Body of pancreas (tissue), 4 donors: ENCODE results near the gene MCTP1. TPM values are rescaled to one million over a fixed set of nuclear protein-coding genes. Genes with fewer than 3 reads are reported as not detected.

Source experiments
- ATAC-seq: fragments of 150-250 bp; one replicate; pipeline ENCODE4 v1.9.1; 2016
- DNase-seq, 4 donors: peaks; one replicate each; pipeline ENCODE4 v3.0.0-alpha.2; 2019
- H3K27ac ChIP-seq, 4 donors: fragments of 200-600 bp; sonication (generic); 1 replicate in 3 of 4; 2 replicates in 1 of 4; pipeline versions ENCODE4 v1.5.1 to v1.6.1; 2016 to 2019; ENCODE audit warnings: mild to moderate bottlenecking in 1 of 4, mixed read lengths in 1 of 4, moderate library complexity in 1 of 4
- H3K27me3 ChIP-seq, 2 donors: fragments of 200-600 bp; sonication (generic); one replicate each; pipeline ENCODE4 v1.6.0; 2016; ENCODE audit warnings: mild to moderate bottlenecking in 1 of 2
- H3K36me3 ChIP-seq, 2 donors: fragments of 200-600 bp; sonication (generic); replicated peaks in 1 of 2; 2 replicates each; pipeline ENCODE4 v1.5.1; 2016; ENCODE audit warnings: low read depth in 2 of 2; ENCODE audit not compliant: insufficient read depth in 1 of 2
- H3K4me1 ChIP-seq: fragments of 200-600 bp; sonication (generic); one replicate; pipeline ENCODE4 v1.6.0; 2016
- H3K4me3 ChIP-seq, 2 donors: fragments of 200-600 bp; sonication (generic); 1 replicate in 1 of 2; 2 replicates in 1 of 2; pipeline ENCODE4 v1.5.1; 2016 to 2019
- H3K9me3 ChIP-seq, 3 donors: fragments of 200-600 bp; sonication (generic); 1 replicate in 2 of 3; 2 replicates in 1 of 3; pipeline ENCODE4 v1.5.1; 2016
- POLR2A ChIP-seq, 3 donors: fragments of 450-650 bp; IDR thresholded peaks; one replicate each; pipeline ENCODE4 v1.6.1; 2016; ENCODE audit warnings: antibody characterized with exemption in 3 of 3, mild to moderate bottlenecking in 2 of 3
- WGBS, 2 donors: methylation state at CpG; one replicate each; pipeline ENCODE4 v1.1.5; 2017; 5-methylcytosine and 5-hydroxymethylcytosine counted together
- intact Hi-C: fragments of 100-400 bp; cut with DNase I; formaldehyde crosslinking; loops from one replicate; pipeline ENCODE4 v1.15.1; 2023
- total RNA-seq, 2 donors: library from RNA; depleted of rRNA; stranded (reverse); fragments of >200 nt; gene quantifications; one replicate each; pipeline ENCODE4 v1.1.0, GENCODE V29; 2016
- TF ChIP-seq, protein P1 (sequence below), 7 experiments: fragments of 450-650 bp in 4 of 7; fragments of 200-600 bp in 3 of 7; sonication (generic) in 3 of 7; IDR thresholded peaks; one replicate each; pipeline ENCODE4 v1.5.1; 2016 to 2019; ENCODE audit warnings: antibody characterized with exemption in 7 of 7

MCTP1 gene
- total RNA-seq, 2 donors from 2014 or later, result 3.6 to 8.8 TPM

DNA sequence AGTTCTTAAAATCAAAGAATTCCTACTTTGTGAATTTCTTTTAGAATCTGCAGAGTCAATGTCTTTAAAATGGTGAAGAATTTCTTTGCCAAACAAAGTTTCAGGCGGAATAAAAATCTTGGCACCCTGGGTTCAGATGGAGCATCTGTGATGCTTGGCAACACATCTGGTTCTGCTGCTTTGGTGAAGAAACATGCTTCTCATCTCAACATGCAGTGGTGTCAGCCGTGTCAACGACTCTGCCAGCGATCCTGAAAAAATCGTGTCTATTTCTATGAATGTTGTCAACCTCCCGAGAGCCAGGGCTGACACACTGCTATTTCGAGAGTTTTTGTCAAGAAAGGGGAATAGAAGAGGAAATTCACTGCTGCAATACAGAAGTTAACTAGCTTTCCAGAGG lies 514.9 kb downstream of the MCTP1 start:
- no peaks in the 10 kb centered on the region for H3K27me3 ChIP-seq
- TF ChIP-seq, protein P1, sequence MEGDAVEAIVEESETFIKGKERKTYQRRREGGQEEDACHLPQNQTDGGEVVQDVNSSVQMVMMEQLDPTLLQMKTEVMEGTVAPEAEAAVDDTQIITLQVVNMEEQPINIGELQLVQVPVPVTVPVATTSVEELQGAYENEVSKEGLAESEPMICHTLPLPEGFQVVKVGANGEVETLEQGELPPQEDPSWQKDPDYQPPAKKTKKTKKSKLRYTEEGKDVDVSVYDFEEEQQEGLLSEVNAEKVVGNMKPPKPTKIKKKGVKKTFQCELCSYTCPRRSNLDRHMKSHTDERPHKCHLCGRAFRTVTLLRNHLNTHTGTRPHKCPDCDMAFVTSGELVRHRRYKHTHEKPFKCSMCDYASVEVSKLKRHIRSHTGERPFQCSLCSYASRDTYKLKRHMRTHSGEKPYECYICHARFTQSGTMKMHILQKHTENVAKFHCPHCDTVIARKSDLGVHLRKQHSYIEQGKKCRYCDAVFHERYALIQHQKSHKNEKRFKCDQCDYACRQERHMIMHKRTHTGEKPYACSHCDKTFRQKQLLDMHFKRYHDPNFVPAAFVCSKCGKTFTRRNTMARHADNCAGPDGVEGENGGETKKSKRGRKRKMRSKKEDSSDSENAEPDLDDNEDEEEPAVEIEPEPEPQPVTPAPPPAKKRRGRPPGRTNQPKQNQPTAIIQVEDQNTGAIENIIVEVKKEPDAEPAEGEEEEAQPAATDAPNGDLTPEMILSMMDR (IDR thresholded peaks at IDR 0.05), result no peak
- TF ChIP-seq POLR2A (IDR thresholded peaks at IDR 0.05), result no peak
- no peak overlapping the region for H3K27ac ChIP-seq
- DNase-seq, result no peak
- intact Hi-C loops, result no loop called here
- no peak overlapping the region for H3K4me3 ChIP-seq
- 66 to 72% methylated on average over 7 of the region's 7 CpGs for WGBS, 2 donors
- no peaks in the 10 kb centered on the region for H3K4me1 ChIP-seq
- H3K36me3 ChIP-seq, result no peaks in the 10 kb centered on the region
- ATAC-seq, result no peak
- no peaks in the 10 kb centered on the region for H3K9me3 ChIP-seq

DNA sequence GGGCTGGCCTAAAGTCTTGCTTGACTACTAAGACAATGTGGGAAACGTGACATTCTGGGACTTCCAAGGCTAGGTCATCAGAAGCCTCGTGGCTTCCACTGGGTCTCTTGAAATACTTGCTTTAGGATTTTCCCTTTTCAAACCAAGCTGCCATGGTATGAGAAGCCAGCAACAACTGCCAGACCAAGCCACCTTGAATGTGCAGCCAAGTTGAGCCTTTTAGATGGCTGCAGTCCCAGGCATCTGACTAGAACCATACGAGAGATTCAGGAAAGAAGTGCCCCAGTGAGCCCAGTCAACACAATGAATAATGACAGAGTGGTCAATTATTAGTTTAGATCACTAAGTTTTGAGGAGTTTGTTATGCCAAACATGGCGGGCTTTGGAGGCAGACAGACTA lies 523.1 kb downstream of the MCTP1 start:
- DNase-seq (no peak), ATAC-seq (no peak)
- TF ChIP-seq, protein P1 (IDR thresholded peaks at IDR 0.05), result no peak
- TF ChIP-seq POLR2A (IDR thresholded peaks at IDR 0.05), result no peak
- no peak overlapping the region for H3K4me3 ChIP-seq
- H3K27me3 ChIP-seq, result no peaks in the 10 kb centered on the region
- no peaks in the 10 kb centered on the region for H3K9me3 ChIP-seq
- WGBS, 2 donors, result 64 to 68% methylated on average over 4 of the region's 4 CpGs
- intact Hi-C loops, result no loop called here
- H3K36me3 ChIP-seq, result no peaks in the 10 kb centered on the region
- no peaks in the 10 kb centered on the region for H3K4me1 ChIP-seq
- no peak overlapping the region for H3K27ac ChIP-seq

DNA sequence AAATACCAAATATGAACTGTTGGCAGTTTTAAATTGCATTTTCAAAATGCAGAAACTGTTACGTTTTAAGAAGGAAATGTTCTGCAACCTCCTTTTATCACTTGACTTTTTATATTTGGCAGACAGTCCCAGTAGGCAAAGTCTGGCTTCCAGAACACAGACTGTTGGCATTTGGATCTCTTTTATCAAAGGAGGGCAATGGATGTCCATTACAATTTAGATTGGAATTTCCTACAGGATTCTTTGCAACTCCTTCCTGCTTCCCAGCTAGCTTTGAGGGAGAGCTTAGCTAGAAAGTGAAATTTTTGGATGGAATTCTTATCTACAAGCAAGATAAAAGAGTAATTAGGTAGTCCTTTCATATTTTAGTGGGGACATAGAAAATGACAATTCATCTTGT lies 523.8 kb downstream of the MCTP1 start:
- no peak for TF ChIP-seq POLR2A (IDR thresholded peaks at IDR 0.05)
- TF ChIP-seq, protein P1 (IDR thresholded peaks at IDR 0.05), result no peak
- Histone ChIP-seq H3K27ac (no peak overlapping the region), H3K4me3 (no peak overlapping the region), H3K9me3 (no peaks in the 10 kb centered on the region), H3K36me3 (no peaks in the 10 kb centered on the region), H3K27me3 (no peaks in the 10 kb centered on the region), H3K4me1 (no peaks in the 10 kb centered on the region)
- WGBS, 2 donors, result 23 to 27% methylated on average over 1 of the region's 1 CpG
- ATAC-seq, result no peak
- no peak for DNase-seq
- intact Hi-C loops, result no loop called here

- H3K27ac ChIP-seq, result no peak overlapping the region
- H3K36me3 ChIP-seq, result no peaks in the 10 kb centered on the region
- no peak for DNase-seq
- no peak for TF ChIP-seq POLR2A (IDR thresholded peaks at IDR 0.05)
- TF ChIP-seq, protein P1 (IDR thresholded peaks at IDR 0.05), result no peak
- no peaks in the 10 kb centered on the region for H3K4me1 ChIP-seq
- ATAC-seq, result no peak
- 47 to 57% methylated on average over 1 of the region's 1 CpG for WGBS, 2 donors
- no peak overlapping the region for H3K4me3 ChIP-seq
- intact Hi-C loops, result no loop called here
- H3K9me3 ChIP-seq, result no peaks in the 10 kb centered on the region
- H3K27me3 ChIP-seq, result no peaks in the 10 kb centered on the region
Measured at GRCh38 chr5:94759961-94760360, 524.9 kb downstream of the MCTP1 start.

- no peak for DNase-seq
- ATAC-seq, result no peak
- 38 to 44% methylated on average over 3 of the region's 3 CpGs for WGBS, 2 donors
- no peak overlapping the region for H3K4me3 ChIP-seq
- no peaks in the 10 kb centered on the region for H3K27me3 ChIP-seq
- no peak overlapping the region for H3K27ac ChIP-seq
- TF ChIP-seq POLR2A (IDR thresholded peaks at IDR 0.05), result no peak
- TF ChIP-seq, protein P1 (IDR thresholded peaks at IDR 0.05), result no peak
- intact Hi-C loops, result no loop called here
- no peaks in the 10 kb centered on the region for H3K4me1 ChIP-seq
- no peaks in the 10 kb centered on the region for H3K9me3 ChIP-seq
- no peaks in the 10 kb centered on the region for H3K36me3 ChIP-seq
Measured at GRCh38 chr5:94759022-94759421, 525.9 kb downstream of the MCTP1 start.
